Caki2 (cell line): Measurements from ENCODE around the gene TBXAS1. TPM values are rescaled to one million over a fixed set of nuclear protein-coding genes. Genes with fewer than 3 reads are reported as not detected.

Experiments
- DNase-seq: peaks from one replicate; pipeline ENCODE4 v3.0.0-alpha.2; 2015; ENCODE audit warnings: low read depth
- in situ Hi-C: cut with HindIII; loops from 2 replicates; pipeline ENCODE4 v1.10.0; 2016; ENCODE audit warnings: low sequenced_read_pairs, low pct_unique_long_range_greater_than_20kb, mixed read lengths
- total RNA-seq: library from RNA; depleted of rRNA; stranded (reverse); fragments of >200 nt; shearing (Covaris generic); gene quantifications from 2 replicates; pipeline ENCODE4 v1.2.3, GENCODE V29; 2014; ENCODE audit warnings: low replicate concordance

Gene TBXAS1
- total RNA-seq, 1 experiment from 2014 or later: 48.6 TPM

DNA sequence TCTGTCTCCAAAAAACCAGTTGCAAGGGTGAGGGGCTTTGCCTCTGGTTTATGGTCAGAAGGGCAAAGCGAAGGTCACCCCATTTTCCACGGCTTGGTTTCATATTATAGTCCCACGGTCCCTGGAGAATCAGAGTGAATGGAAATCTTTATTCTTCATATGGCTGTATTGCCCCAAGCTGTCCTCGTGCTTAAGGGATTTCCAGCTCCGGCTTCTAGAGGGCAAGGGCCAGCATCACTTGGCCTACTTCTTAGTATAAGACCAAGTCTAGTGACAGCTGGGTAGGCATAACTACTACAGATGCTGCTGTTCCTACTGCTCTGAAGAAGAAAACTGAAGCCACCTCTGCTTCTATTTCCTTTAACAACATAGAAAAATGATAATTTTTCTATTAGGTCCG, 170.5 kb downstream of the TBXAS1 start:
- DNase-seq: no peak
- in situ Hi-C loops: no loop called here

DNA sequence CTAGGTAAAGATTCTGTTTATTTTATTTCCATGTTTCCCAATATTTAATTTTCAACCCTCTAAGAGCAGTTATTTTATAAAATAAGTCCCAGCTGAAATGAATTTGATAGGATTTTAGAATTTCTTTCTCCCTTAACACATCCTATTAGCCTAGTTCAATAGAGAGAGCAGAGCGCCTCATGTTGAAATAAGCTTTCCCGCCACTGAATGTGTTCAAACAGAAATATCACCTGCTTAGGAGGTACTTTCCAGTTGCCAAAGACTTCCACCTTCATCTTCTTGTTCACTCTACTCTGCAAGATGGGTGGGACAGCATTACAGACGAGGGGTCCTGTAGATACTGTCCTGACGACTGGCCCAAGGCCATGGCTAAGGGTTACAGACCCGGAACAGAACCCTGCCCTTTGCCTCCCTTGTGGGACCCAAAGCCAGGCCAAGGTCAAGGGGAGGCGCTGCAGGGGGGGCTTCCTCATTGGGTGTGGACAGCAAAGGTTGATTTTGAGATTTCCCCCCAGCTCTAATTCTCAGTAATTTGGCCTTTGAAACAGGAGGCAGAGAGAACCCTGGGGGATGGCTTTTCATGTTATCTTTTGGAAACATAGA, 171.7 kb downstream of the TBXAS1 start:
- in situ Hi-C loops: no loop called here
- DNase-seq: no peak

DNA sequence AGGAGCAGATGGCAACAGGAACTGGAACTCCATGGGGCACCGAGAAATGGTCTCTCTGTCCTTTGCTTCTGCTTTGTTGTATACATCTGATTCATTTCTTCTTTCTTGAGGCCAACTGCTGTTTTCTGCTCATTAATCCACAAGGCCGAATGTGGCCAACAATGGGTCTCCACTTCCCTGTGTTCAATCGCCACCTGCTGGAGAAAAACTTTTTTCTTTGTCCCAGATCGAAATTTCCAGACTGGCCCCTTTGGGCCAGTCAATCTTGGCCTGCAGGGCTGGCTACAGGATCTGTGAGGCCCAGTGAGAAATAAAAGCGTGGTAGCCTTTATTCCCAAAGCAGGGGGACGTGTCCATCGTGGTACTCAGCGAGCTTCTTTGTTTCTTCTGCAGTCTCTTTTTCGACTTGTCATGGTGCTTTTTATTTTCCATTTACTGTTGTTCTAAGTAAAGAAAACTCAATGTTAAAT, 174.9 kb downstream of the TBXAS1 start:
- in situ Hi-C loops: no loop called here
- DNase-seq: peak; percentile 35

DNA sequence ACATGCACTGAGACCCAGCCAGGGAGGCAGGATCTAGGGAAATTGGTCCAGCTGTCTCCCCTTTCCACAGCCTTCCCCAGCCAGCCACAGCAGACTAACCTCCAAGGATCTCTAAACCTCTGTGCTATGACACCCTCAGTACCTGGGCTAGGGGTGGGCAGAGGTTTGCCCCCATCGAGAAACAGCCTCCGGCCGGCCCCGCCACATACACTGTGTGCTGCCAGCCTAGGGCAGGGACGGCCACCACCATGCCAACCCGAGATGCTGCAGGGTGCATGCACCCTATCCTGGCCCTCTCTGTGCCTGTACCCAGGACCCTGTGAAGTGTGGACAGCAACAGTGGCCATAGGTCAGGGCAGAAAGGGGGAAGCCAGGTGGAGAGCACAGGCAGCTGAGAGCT, 175.6 kb downstream of the TBXAS1 start:
- DNase-seq: no peak
- in situ Hi-C loops: no loop called here

DNA sequence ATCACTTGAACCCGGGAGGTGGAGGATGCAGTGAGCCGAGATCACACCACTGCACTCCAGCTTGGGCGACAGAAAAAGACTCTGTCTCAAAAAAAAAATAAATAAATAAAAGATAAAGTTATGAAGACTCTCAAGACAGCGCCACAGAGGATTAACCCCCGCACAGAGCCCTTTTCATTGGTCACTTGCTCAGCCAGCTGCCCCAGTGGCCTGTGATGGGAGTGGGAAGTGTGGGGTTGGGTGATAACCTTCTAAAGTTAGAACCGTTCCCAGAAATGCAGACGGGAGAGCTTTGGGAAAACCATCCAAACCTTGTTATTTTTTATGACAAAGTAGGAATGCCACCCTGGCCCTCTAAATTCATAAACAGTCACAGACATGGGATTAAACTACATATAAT, 176.3 kb downstream of the TBXAS1 start:
- DNase-seq: no peak
- in situ Hi-C loops: no loop called here

DNA sequence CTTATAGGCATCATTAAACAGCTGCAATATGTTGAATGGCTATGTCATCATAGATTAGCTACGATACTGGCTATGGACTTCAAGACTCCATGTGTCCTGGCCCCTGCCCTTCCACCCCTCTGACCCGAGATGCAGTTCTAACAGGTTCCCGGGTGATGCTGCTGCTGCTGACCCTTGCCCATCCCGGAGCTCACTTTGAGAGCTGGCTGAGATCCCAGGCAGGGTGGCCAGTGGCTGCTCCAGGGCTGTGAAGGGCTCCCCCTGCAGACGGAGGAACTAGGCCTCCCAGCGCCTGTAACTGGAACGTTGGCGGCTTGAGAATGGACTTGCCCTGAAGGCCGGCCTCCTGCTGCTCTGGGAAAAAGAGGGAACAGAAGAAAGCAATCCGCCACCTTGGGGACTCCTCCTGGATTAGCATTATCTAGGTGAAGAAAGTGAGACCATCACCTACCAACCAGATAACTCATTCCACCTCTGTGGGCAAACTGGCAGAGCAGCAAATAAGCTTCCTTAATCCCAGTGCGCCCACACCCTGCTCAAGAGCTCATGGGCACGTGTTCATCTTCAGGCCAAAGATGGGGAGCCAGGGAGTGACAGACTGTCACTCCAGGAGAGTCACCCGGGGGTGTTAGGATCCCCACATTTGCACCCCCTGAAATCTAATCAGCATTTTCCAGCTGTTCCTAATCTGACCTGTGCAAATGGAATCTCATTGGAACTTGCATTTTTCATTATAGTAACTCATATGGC, 176.9 kb downstream of the TBXAS1 start:
- DNase-seq: no peak
- in situ Hi-C loops: no loop called here

DNA sequence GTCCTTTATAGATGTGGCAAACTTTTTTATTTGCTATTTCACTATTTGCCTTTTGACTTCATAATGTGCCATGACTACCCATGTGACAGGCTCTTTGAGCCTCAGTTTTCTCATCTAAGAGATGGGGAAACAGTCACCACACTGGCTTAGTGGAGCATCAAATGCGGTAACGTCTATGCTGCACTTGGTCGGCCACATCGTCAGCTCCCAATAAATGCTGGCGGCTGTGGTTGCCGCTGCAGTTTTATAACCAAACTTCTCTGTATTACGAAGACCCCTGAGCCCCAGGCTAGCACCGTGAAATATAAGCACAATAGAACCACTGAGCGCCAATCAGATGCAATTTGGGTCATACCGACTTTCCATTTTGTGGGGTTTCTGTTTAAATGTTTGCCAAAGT, 177.5 kb downstream of the TBXAS1 start:
- no peak for DNase-seq
- in situ Hi-C loops: no loop called here

DNA sequence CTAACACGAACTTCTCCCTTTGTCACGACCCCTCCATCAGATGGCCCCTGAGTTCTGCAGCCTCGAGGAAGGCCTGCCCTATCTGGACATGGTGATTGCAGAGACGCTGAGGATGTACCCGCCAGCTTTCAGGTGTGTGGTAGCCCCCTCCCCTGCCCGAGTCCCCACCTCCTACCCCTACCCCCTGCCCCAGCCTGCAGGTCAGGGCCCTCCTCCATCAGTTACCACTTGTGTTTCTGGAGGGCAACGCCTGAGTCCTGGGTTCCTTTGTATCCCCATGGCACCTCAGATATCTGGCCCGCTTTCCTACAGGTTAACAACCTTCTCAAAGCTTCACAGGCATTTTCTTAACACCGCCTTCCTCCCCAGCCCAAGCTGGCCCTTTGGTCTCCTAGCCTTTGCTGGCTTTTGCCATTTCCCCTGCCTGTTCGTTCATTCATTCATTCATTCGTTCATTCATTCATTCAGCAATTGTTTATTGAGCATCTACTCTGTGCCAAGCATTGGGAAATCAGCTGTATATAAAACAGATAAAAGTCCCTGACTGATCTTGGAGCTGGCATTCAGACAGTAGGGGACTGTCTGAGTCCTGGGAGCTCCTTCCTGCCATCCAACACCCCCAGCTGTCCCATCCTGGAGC, 178.1 kb downstream of the TBXAS1 start:
- in situ Hi-C loops: no loop called here
- DNase-seq: no peak

DNA sequence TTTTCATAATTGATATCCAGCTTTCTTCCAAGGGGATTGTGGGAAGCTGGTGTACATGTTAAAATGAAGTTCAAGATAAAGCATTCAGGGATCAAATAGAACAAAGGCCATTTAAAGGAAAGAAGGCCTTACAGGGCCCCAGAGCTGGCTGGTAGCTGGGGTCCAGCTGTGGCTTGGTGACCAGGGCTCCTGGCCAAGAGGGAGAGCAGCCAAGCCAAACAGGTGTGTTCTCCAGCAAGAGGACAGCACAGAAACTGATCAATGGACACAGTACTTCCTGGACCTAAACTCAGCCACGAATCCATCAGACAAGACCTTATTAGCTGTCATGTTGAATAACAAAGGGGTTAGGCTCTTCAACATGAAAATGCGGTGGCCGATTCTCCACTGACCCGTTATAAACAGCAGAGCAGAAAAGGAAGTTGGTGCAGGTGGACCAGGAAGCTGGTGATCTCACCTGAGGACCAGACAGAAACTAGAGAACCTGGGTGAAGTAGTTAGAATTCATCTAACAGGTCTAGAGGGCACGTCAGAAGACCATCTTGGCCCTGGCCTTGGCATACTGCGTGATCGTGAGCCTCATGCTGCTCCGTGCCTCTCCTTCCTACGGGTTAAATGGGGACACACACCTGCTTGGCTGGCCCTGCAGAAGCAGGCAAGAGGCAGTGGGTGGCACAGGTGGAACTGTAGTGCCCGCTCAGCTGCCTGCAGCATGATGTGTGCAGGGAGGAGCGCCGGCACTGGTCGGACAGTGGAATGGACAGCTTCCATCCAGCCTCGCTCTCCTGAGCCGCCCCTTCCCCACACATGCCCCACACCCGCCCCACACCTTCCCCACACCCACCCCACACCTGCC, 179.9 kb downstream of the TBXAS1 start:
- DNase-seq: no peak
- in situ Hi-C loops: no loop called here

DNA sequence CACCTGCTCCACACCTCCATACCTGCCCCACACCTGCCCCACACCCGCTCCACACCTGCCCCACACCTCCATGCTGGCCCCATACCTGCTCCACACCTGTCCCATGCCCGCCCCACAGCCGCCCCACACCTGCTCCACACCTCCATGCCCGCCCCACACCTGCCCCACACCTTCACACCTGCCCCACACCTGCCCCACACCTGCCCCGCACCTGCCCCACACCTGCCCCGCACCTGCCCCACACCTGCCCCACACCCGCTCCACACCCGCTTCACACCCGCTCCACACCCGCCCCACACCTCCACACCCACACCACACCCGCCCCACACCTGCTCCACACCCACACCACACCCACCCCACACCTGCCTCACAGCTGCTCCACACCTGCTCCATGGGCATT, 180.7 kb downstream of the TBXAS1 start:
- in situ Hi-C loops: no loop called here

DNA sequence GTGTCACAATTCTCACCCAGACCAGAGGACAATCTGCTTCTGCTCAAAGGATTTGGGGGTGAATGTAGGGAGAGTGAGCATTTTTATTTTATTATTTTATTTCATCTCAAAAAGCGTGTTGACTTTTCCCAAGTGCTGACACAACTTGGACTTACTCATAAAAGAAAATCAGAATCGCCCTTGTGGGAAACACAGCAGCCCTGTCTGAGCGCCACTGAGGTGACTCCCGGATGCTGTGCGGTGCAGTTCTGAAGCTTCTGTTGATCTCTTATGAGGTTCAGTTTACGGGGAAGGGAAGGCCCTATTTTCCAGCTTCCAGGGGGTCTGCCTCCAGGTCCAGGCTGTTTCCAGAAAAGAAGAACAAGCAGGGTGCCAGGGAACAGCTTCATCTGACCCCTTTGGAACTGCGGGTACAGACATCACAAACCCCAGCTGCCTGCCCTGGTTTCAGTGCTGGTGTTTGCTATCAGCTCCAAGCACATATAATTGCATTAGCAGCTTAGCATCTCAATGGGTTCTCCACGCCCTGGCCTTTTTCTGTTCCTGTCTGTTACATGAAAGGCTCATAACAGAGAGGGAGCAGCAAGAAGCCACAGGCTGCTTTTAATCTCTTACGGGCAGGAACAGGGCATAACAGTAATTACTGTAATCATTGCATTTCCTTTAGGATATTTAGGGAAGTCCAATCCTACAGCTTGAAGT, 181.3 kb downstream of the TBXAS1 start:
- in situ Hi-C loops: no loop called here
- no peak for DNase-seq

More for the DNA sequence above, 180.7 kb downstream of the TBXAS1 start:
- DNase-seq: no peak

DNA sequence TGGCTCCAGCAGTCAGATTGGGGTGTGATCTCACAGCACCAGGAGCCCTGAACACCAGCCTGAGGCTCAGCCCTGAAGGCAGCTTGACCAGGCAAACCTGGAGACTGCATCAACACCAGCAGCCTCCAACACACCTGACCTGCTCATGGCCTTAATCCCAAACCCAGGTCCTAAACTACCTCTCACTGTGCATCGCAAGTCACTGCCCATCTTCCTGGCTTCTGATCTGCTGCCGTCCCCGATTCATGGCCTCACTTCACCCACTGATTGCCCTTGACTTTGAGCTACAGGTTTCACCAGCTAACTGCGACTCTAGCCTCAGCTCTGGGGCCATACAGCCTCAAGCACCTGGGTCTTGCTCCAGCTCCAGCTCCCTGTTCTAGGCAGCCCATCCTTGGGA, 184.6 kb downstream of the TBXAS1 start:
- in situ Hi-C loops: no loop called here
- no peak for DNase-seq

DNA sequence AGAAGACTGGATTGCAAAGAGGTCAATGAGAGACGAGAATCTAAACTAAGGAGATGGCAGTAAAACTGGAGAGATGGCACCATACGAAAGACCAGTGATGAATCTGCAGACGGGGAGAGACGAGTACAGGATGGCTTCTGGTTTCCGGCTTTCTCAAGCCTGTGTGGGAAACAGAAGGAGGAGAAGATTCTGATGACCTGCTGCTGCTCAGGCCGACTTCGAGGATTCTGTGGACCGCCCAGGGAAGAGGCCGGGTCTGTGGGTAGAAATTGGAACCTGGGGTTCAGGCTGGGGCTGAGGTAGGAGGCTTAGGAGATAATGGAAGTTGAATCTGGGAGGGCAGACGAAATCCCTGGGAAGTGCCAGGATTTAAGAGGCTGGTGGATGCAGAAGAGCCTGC, 185.1 kb downstream of the TBXAS1 start:
- in situ Hi-C loops: no loop called here

DNA sequence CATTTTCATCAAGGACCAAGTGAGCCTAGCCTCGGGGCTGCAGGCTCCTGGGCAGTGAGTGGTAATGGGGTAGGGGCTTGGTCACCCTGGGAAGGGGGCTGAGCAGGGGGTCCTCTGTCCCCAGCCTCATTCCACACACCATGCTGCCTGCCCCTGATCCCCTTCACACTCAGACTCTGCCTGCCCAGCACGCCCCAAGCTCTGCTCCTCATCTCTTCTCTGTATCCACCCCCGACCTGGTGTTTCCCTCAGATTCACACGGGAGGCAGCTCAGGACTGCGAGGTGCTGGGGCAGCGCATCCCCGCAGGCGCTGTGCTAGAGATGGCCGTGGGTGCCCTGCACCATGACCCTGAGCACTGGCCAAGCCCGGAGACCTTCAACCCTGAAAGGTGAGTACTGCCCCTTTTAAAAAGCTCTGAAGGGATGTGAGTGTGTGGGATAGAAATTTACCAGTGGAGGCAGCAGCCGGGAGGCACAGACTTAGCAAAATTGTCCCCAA, 186.5 kb downstream of the TBXAS1 start:
- in situ Hi-C loops: no loop called here
- DNase-seq: no peak

More for the DNA sequence above, 185.1 kb downstream of the TBXAS1 start:
- DNase-seq: no peak

DNA sequence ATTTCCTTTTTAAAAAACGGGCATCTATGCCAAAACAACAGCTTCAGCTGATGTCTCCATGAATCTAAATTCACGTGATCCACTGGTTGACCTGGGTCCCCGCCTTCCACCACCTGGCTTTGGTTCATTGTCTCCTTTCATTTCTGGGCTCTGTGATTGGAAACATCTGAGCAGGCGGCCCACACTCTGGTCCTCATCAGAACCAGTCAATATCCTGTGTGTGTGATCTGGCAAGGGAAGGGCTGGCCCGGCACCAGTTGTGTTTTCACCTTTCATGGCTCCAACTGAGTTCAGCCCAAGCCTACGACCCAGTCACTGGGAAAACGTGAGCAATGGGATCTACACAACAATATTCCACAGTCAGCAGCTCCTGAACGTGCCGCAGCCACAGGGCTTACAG, 187.5 kb downstream of the TBXAS1 start:
- DNase-seq: no peak
- in situ Hi-C loops: no loop called here

DNA sequence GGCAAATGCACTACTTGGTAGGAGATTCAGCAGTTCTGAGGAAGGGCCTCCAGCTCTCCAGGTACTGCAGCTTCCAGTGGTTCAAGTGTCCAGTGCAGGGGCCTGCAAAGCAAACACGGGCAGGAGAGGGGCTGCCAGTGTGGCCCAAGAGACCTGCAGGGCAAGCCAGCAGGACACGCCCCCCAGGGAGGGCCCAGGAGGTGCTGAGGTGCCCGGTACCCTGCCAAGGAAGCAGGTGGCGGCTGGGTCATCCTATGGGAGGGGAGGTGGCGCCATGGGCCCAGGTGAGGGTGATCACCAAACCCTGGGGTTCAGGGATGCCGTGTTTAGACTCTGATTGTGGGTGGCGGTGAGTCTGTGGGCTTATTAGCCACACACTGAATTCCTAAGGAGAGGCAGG, 188.0 kb downstream of the TBXAS1 start:
- in situ Hi-C loops: no loop called here
- no peak for DNase-seq

DNA sequence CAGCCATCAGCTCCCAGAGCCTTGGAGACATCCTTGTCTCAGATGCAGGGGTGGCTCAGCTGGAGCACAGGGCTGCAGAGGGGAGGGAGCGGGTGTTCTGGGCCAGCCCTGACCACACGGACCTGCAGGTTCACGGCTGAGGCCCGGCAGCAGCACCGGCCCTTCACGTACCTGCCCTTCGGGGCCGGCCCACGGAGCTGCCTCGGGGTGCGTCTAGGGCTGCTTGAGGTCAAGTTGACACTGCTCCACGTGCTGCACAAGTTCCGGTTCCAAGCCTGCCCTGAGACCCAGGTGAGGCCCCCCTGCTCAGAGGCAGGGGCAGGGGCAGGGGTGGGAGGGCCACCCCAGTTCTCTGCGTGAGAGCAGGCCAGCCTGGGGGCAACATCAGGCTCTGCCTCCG, 188.5 kb downstream of the TBXAS1 start:
- in situ Hi-C loops: no loop called here
- DNase-seq: no peak
